HepG2 (cell line): ENCODE results near the gene CCDC142. TPM values are rescaled to one million over a fixed set of nuclear protein-coding genes. Genes with fewer than 3 reads are reported as not detected.
A peak's percentile ranks its signal among the peaks of the same experiment; 100 is the strongest.

Experiments used
- ARID4A ChIP-seq: sonication (generic); formaldehyde crosslinking; IDR thresholded peaks from 2 replicates; pipeline ENCODE4 v1.5.0; 2020; ENCODE audit warnings: mild to moderate bottlenecking, missing genetic modification reagents, borderline replicate concordance
- CREBL2 ChIP-seq: sonication (generic); formaldehyde crosslinking; IDR thresholded peaks from 2 replicates; pipeline ENCODE4 v1.8.1; 2023; ENCODE audit warnings: missing genetic modification reagents, mild to moderate bottlenecking, borderline replicate concordance
- DPF2 ChIP-seq: sonication (generic); formaldehyde crosslinking; IDR thresholded peaks from 2 replicates; pipeline ENCODE4 v1.4.0; 2020; ENCODE audit warnings: mild to moderate bottlenecking, low read depth, missing genetic modification reagents, borderline replicate concordance
- ETS1 ChIP-seq: sonication (generic); formaldehyde crosslinking; IDR thresholded peaks from 2 replicates; pipeline ENCODE4 v1.4.0; 2020; ENCODE audit warnings: missing genetic modification reagents
- GMEB1 ChIP-seq: sonication (generic); formaldehyde crosslinking; IDR thresholded peaks from 2 replicates; pipeline ENCODE4 v1.5.1; 2020; ENCODE audit warnings: missing genetic modification reagents, mild to moderate bottlenecking, borderline replicate concordance
- LBX2 ChIP-seq: sonication (generic); formaldehyde crosslinking; IDR thresholded peaks from 2 replicates; pipeline ENCODE4 v1.5.0; 2020; ENCODE audit warnings: missing genetic modification reagents, mild to moderate bottlenecking, borderline replicate concordance
- NFYB ChIP-seq: sonication (generic); formaldehyde crosslinking; IDR thresholded peaks from 2 replicates; pipeline ENCODE4 v1.4.0; 2020; ENCODE audit warnings: missing genetic modification reagents
- RFXAP ChIP-seq: sonication (generic); formaldehyde crosslinking; IDR thresholded peaks from 2 replicates; pipeline ENCODE4 v1.4.0; 2020; ENCODE audit warnings: missing genetic modification reagents, borderline replicate concordance
- SALL1 ChIP-seq: sonication (generic); formaldehyde crosslinking; IDR thresholded peaks from 2 replicates; pipeline ENCODE4 v1.8.0; 2022; ENCODE audit warnings: mild to moderate bottlenecking, missing genetic modification reagents
- SATB2 ChIP-seq: sonication (generic); formaldehyde crosslinking; IDR thresholded peaks from 2 replicates; pipeline ENCODE4 v1.5.0; 2020; ENCODE audit warnings: missing genetic modification reagents
- SRY ChIP-seq: sonication (generic); formaldehyde crosslinking; IDR thresholded peaks from 2 replicates; pipeline ENCODE4 v1.8.0; 2022; ENCODE audit warnings: mild to moderate bottlenecking, missing genetic modification reagents
- TBX3 ChIP-seq: fragments of 450-650 bp; IDR thresholded peaks from 2 replicates; pipeline ENCODE4 v1.6.1; 2017; ENCODE audit warnings: antibody characterized with exemption, mild to moderate bottlenecking, inconsistent platforms, borderline replicate concordance
- ZNF280D ChIP-seq: sonication (generic); formaldehyde crosslinking; IDR thresholded peaks from 2 replicates; pipeline ENCODE4 v1.5.1; 2020; ENCODE audit warnings: mild to moderate bottlenecking, missing genetic modification reagents
- ZNF589 ChIP-seq: sonication (generic); formaldehyde crosslinking; conservative IDR thresholded peaks from 2 replicates; pipeline ENCODE4 v1.8.0; 2022; ENCODE audit warnings: mild to moderate bottlenecking, moderate library complexity, missing genetic modification reagents
- ZNF672 ChIP-seq: sonication (generic); formaldehyde crosslinking; IDR thresholded peaks from 2 replicates; pipeline ENCODE4 v1.8.1; 2022; ENCODE audit warnings: missing genetic modification reagents
- ZNF746 ChIP-seq: sonication (generic); formaldehyde crosslinking; IDR thresholded peaks from 2 replicates; pipeline ENCODE4 v1.8.0; 2022; ENCODE audit warnings: mild to moderate bottlenecking, missing genetic modification reagents
- ZNF772 ChIP-seq: sonication (generic); formaldehyde crosslinking; IDR thresholded peaks from 2 replicates; pipeline ENCODE4 v1.5.0; 2020; ENCODE audit warnings: mild to moderate bottlenecking, missing genetic modification reagents
- polyA plus RNA-seq, 8 experiments: library from polyadenylated mRNA; depleted of rRNA in 3 of 8; stranded (reverse) in 7 of 8; unstranded in 1 of 8; fragments of >200 nt; fragmentation: Illumina TruSeq in 4 of 8; extraction: Trizol in 4 of 8; gene quantifications; 2 replicates each; pipeline versions ENCODE4 v1.2.1 to v1.2.3, GENCODE V29; 2011 to 2016; ENCODE audit warnings: low read depth in 4 of 8, missing spikeins in 1 of 8, mixed read lengths in 1 of 8; ENCODE audit not compliant: insufficient read depth in 1 of 8
- total RNA-seq, 5 experiments: library from RNA; depleted of rRNA; stranded (reverse); fragments of >200 nt; fragmentation: Illumina TruSeq; extraction: Trizol; gene quantifications; 2 replicates each; pipeline ENCODE4 v1.2.3, GENCODE V29; 2016; ENCODE audit warnings: low read depth in 1 of 5

Gene CCDC142
- total and polyA plus RNA-seq, 2 of the 13 experiments (the other 11 are each of a cell fraction or from before 2014, with no cell fraction given), result 14.7 to 30.4 TPM

GRCh38 chr2:74497777-74498499, 15.1 kb upstream of the CCDC142 start (continued):
- TF ChIP-seq ZNF280D (CRISPR knock-in tag) (no peak), SATB2 (CRISPR knock-in tag) (0 out of 2 replicates have a peak, but pooled peaks have one; percentile 40), CREBL2 (no peak), SALL1 (CRISPR knock-in tag) (peak; percentile 24; the same call in 1 of the 2 replicates), RFXAP (no peak), ZNF746 (no peak), DPF2 (CRISPR knock-in tag) (peak; percentile 9; the same call in 1 of the 2 replicates), ZNF672 (CRISPR knock-in tag) (no peak), ZNF589 (CRISPR knock-in tag) (peak; percentile 25; the same call in 1 of the 2 replicates), TBX3 (no peak), ZNF772 (CRISPR knock-in tag) (peak; percentile 57), GMEB1 (CRISPR knock-in tag) (peak; percentile 34; the same call in 1 of the 2 replicates), NFYB (0 out of 2 replicates have a peak, but pooled peaks have one; percentile 9), ETS1 (CRISPR knock-in tag) (peak; percentile 49; the same call in 1 of the 2 replicates), LBX2 (CRISPR knock-in tag) (peak; percentile 63; the same call in 1 of the 2 replicates), ARID4A (CRISPR knock-in tag) (peak; percentile 65), SRY (CRISPR knock-in tag) (0 out of 2 replicates have a peak, but pooled peaks have one; percentile 72)
